Ascending aorta (tissue), 2 donors: Measurements from ENCODE around the gene ERVK3-1. TPM values are rescaled to one million over a fixed set of nuclear protein-coding genes. Genes with fewer than 3 reads are reported as not detected.

Experiments used
- DNase-seq, 2 donors: peaks; one replicate each; pipeline ENCODE4 v3.0.0-alpha.2; 2019; ENCODE audit warnings: low spot score in 2 of 2
- H3K27ac ChIP-seq, 2 donors: fragments of 200-600 bp; sonication (generic); one replicate each; pipeline ENCODE4 v1.5.1; 2016 to 2017; ENCODE audit warnings: mild to moderate bottlenecking in 1 of 2
- H3K27me3 ChIP-seq: fragments of 200-600 bp; sonication (generic); one replicate; pipeline ENCODE4 v1.5.1; 2017
- H3K36me3 ChIP-seq, 2 donors: fragments of 200-600 bp; sonication (generic); one replicate each; pipeline ENCODE4 v1.5.1; 2016
- H3K4me1 ChIP-seq, 2 donors: fragments of 200-600 bp; sonication (generic); one replicate each; pipeline ENCODE4 v1.5.1; 2016 to 2017; ENCODE audit warnings: mild to moderate bottlenecking in 1 of 2
- H3K4me3 ChIP-seq, 2 donors: fragments of 200-600 bp; sonication (generic); one replicate each; pipeline ENCODE4 v1.5.1; 2016 to 2017; ENCODE audit warnings: mild to moderate bottlenecking in 1 of 2
- H3K9me3 ChIP-seq, 2 donors: fragments of 200-600 bp; sonication (generic); one replicate each; pipeline ENCODE4 v1.5.1; 2016
- CTCF ChIP-seq, 3 experiments: fragments of 200-600 bp in 2 of 3; fragments of 450-650 bp in 1 of 3; sonication (generic) in 2 of 3; IDR thresholded peaks; one replicate each; pipeline ENCODE4 v1.5.1; 2016 to 2019; ENCODE audit warnings: antibody characterized with exemption in 3 of 3, mild to moderate bottlenecking in 1 of 3, moderate library complexity in 1 of 3
- intact Hi-C: fragments of 100-400 bp; cut with DNase I; formaldehyde crosslinking; loops from one replicate; pipeline ENCODE4 v1.15.1; 2023
- total RNA-seq: library from RNA; depleted of rRNA; stranded (reverse); fragments of >200 nt; gene quantifications from one replicate; pipeline ENCODE4 v1.1.0, GENCODE V29; 2016

Gene ERVK3-1
- total RNA-seq, 1 donor from 2014 or later, result 35.0 TPM

DNA sequence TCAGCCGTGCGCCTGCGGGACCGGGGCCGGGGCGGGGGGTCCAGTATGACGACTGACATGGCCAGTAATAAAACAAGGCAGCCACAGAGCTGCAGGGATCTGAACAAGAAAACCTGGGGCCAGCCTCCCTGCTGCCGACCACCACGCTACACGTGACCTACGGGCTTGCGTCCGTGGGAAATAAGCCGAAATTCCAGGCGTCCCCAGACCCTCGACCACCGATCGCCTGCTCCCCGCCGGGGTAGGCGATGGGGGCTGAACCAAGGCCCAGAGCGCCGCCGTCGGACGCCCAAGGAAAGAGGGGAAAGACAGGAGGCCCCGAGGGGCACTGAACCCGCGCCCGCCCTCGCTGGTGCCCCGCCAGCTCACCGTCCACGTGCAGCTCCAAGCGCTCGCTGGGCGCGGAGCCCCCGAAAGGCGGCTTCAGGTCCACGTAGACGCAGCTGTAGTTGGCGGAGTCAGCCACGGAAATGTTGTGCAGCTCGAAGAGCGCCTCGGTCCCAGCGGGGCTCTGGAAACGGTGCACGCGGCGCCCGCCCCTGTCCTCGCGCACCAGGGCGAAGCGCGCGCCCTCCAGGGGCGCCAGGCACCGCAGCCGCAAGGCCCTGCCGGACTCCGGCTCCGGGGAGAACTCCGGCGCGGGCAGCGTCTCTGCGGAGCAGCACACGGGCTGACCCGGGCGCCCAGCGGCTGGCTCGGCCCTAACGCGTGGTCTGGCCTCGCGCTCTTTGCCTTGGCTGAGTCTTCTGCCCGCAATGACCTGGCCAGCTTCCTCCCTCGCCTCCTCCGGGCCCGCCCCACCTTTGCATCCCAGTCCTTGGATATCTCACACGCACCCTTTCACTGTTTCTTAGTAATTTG is 45.1 kb downstream of the ERVK3-1 start:
- H3K9me3 ChIP-seq, result no peaks in the 10 kb centered on the region
- H3K27ac ChIP-seq, result no peak overlapping the region
- no peak for TF ChIP-seq CTCF (IDR thresholded peaks at IDR 0.05)
- H3K4me3 ChIP-seq, result no peak overlapping the region
- DNase-seq, result no peak
- H3K4me1 ChIP-seq, result peaks cover 0 to 2% of the 10 kb centered on the region in 2 donors
- H3K36me3 ChIP-seq, result no peaks in the 10 kb centered on the region
- no peaks in the 10 kb centered on the region for H3K27me3 ChIP-seq
- intact Hi-C loops, result no loop called here

DNA sequence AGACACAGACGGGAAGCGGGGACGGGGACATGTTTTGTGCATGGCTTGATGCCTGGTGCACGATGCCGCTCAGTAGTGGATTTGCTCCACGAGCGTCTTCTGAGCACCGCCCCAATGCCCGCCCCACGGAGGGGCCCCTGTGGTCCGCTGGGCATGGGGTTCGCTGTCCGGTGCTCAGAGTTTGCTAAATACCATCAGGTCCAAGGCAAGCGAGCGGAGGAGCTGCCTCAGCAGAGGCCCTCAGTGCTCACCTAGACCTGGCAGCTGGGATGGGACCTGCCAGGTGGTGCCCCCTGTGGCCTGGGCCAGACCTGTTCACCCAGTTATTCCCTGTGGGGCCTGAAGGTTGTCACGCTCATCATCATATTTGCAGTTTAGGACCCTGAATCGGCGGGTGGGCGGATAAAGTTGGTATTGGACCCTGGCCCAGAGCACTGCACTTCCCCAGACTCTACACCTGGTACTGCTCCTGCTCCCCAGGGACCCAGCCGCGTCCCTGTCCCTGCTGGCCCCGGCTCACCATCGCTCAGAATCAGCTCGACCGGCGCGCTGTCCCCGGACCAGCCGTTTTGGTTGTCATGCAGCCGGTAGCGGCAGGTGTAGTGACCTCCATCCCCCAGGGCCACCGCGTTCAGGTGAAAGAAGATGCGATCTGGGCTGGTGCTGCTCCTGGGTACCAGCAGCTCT is 45.8 kb downstream of the ERVK3-1 start:
- no peaks in the 10 kb centered on the region for H3K27me3 ChIP-seq
- no peak for DNase-seq
- H3K27ac ChIP-seq, result no peak overlapping the region
- no peak for TF ChIP-seq CTCF (IDR thresholded peaks at IDR 0.05)
- H3K36me3 ChIP-seq, result no peaks in the 10 kb centered on the region
- H3K4me1 ChIP-seq, result peaks cover 0 to 3% of the 10 kb centered on the region in 2 donors
- H3K9me3 ChIP-seq, result no peaks in the 10 kb centered on the region
- intact Hi-C loops, result no loop called here
- no peak overlapping the region for H3K4me3 ChIP-seq

DNA sequence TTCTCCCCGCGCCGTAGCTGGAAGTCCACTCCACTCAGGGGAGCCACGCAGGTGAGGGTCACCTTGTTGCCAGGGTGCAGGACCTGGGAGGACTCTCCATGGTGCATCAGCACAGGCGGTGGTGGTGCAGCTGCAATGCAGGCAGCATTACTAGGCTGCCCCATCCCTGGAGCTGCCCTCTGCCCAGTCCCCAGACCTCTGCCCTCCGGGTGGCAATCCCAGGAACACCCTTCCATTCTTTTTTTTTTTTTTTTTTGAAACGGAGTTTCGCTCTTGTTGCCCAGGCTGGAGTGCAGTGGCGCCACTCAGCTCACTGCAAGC is 46.3 kb downstream of the ERVK3-1 start:
- intact Hi-C loops, result no loop called here
- no peak for TF ChIP-seq CTCF (IDR thresholded peaks at IDR 0.05)

GRCh38 chr19:58351990-58352755 is 47.0 kb downstream of the ERVK3-1 start:
- intact Hi-C loops, result no loop called here
- no peaks in the 10 kb centered on the region for H3K36me3 ChIP-seq
- no peak overlapping the region for H3K4me3 ChIP-seq
- H3K27ac ChIP-seq, result no peak overlapping the region
- TF ChIP-seq CTCF (IDR thresholded peaks at IDR 0.05), result no peak
- H3K4me1 ChIP-seq, result peaks cover 0 to 7% of the 10 kb centered on the region in 2 donors
- DNase-seq, result no peak
- H3K27me3 ChIP-seq, result no peaks in the 10 kb centered on the region
- H3K9me3 ChIP-seq, result no peaks in the 10 kb centered on the region

More for the DNA sequence above, 46.3 kb downstream of the ERVK3-1 start:
- no peak overlapping the region for H3K4me3 ChIP-seq
- H3K27ac ChIP-seq, result no peak overlapping the region
- no peaks in the 10 kb centered on the region for H3K27me3 ChIP-seq
- peaks cover 0 to 7% of the 10 kb centered on the region in 2 donors for H3K4me1 ChIP-seq
- H3K36me3 ChIP-seq, result no peaks in the 10 kb centered on the region
- DNase-seq, result no peak
- no peaks in the 10 kb centered on the region for H3K9me3 ChIP-seq

DNA sequence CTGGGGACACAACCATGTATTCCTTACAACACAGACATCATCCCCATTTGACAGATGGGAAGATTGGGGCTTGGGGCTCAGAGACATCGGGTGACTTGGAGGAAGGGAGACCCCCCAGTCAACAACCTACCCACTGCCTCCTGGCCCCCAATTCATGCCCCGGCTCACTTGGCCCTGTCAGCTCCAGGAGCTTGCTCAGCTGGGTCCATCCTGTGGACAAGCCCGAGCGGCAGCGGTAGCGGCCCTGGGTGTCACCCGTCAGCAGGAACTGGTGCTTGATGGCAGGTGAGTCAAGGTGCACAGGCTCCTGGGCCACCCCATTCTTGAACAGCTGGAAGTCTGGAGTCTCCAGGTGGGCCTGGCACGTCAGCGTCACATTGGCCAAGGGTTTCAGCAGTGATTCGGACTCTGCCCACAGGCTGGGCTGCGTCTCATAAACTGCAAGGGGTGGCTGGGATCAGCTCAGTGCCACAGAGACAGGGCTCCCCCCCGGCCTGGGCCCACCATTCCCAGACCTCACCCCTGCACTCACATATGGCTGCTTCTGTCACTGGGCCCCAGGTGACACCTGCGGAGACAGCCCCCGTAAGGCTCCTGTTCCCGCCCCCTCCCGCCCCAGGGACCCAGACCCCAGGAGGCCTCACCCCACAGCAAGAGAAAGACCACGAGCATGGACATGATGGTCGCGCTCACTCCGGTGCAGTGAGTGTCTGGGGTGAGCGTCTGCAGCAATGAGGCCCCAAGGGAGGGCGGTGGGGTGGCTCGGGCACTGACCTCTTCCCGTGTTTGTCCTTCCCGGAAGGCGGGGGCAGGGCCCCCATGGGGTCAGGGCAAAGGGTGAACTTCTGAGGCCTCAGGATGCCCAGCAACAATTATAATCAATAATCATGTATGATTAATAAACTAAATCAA is 47.8 kb downstream of the ERVK3-1 start, which contains the start of gene A1BG:
Gene A1BG, minus strand, starts transcription at position 733 of the 912 bp plus-strand sequence. Its CDS starts 55 bp downstream, at position 678.
- H3K4me3 ChIP-seq, result no peak within 1 kb of the TSS
- no peak for DNase-seq
- peaks cover 0 to 7% of the 10 kb centered on the region in 2 donors for H3K4me1 ChIP-seq
- H3K9me3 ChIP-seq, result no peaks in the 10 kb centered on the region
- TF ChIP-seq CTCF (IDR thresholded peaks at IDR 0.05), result no peak
- H3K36me3 ChIP-seq, result no peaks in the 10 kb centered on the region
- intact Hi-C loops, result no loop called here
- H3K27ac ChIP-seq, result no peak within 1 kb of the TSS
- H3K27me3 ChIP-seq, result no peaks in the 10 kb centered on the region
